GM19351 (cell line): ENCODE data around the gene CDC42EP3.
A peak's percentile ranks its signal among the peaks of the same experiment; 100 is the strongest.

Experiments
- ATAC-seq: cut with Tn5 transposase; IDR thresholded peaks from one replicate; pipeline ENCODE4 v1.9.1; 2021; ENCODE audit warnings: mild to moderate bottlenecking, moderate library complexity; ENCODE audit not compliant: unreplicated experiment

CDC42EP3 gene

DNA sequence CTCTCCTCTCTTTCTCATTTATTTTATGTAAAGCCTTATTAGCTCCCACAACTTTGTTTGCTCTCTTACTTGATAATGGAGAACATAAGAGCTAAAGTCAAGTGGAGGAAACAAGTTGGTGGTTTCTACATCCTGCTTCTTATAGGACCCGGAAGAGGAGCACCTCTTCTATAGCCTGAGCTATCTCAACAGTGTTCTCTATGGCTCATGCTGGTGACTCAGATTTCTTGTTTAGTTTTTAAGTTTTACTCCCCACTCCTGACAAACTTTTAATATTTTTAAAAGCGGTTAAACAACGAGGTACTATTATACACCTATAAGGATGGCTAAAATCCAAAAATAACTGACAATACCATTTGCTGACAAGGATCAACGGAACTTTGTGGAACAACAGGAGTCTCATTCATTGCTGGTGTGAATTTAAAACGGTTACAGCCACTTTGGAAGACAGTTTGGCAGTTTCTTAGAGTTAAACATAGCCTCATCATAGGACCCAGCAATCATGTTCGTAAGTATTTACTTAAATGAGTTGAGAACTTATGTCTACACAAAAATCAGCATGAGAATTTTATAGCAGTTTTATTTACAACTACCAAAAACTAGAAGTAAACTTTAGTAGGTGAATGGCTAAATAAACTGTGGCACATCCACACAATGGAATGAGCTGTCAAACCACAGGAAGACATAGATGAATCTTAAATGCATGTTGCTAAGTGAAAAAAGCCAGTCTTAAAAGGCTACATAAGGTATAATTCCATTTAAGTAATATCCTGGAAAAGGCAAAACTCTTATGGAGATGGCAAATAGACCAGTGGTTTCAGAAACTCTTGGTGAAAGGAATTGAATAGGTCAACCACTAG, 12.7 kb upstream of the CDC42EP3 start:
- no peak for ATAC-seq

DNA sequence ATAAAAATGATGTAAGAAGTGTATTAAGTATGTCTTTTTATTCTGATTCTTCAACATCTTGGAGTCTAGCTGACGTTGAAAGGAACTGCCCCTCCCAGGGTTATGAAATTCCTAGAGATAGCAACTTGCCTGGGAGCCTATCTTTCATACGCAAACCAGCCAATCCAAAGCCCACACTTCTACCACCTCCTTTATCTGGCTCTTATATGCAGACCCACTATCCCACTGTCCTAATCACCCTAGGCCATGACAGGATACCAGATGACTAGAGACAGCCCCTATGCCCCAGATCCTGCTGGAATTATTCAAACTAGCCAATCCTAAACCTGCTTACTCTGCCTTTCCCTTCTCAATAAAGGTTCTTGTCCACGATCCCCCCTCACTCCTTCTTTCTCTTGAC, 11.8 kb upstream of the CDC42EP3 start:
- ATAC-seq, result no peak

DNA sequence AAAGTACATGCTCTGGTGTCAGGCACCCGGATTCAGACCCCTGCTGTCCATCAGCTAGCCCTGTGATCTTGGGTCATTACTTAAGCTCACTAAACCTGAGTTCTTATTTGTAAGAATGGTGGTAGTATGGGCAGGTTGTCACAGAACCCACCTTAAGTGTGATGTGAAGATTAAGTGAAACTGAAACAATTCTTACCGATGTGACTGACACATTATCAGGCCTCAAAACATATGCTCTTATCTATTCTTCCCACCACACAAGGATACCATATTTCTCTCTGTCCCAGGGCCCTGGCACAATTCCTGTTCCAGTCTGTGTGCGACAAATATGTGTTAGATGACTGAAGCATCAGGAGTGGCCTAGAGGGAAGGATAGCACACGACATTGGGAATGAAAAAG, 11.0 kb upstream of the CDC42EP3 start:
- ATAC-seq, result no peak

DNA sequence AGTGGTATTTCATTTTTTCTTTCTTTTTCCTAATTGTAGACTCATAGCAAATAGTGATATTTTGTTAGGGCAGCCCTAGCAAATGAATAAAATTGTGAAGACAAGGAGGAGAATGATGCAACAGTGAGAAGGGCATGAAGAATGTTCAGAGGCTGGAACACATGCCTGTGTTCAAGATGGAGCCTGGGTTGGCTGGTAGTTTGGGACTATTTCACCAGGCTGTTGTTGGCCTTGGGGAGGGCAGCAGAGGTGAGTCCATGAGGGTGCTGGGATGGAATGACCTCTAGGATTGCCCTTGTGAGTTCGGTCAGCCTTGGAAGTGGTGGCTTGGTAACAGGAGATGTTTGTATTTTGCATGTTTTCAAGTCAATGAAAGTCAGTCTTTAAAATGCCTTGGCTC, 10.1 kb upstream of the CDC42EP3 start:
- ATAC-seq, result no peak

DNA sequence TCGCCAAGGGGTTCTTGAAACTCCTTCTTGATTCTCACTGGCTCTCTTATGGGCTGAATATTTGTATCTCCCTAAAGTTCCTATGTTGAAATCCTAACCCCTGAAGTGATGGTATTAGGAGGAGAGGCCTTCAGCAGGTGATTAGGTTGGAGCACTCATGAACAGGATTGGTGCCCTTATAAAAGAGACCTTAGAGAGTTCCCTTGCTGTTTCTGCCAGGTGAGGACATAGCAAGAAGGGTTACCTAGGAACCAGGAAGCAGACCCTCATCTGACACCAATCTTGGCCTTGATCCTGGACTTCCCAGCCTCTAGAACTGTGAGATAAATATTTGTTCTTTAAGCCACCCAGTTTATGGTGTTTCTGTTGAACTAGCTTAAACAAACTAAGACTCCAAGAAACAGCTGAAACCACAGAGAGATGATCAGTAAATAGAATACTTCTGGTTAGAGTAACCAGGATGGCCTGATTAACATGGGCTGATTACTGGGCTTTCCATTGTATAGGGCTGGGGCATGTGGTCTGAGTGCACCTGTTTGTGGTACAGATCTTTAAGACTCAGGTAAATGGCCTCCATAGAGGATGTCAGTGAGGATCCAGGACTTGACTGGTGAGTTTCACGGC, 7.7 kb upstream of the CDC42EP3 start:
- ATAC-seq, result no peak

- ATAC-seq, result no peak
Observed at GRCh38 chr2:37676274-37676673, 4.8 kb upstream of the CDC42EP3 start.

- ATAC-seq, result no peak
Observed at GRCh38 chr2:37674946-37675345, 3.5 kb upstream of the CDC42EP3 start.

- ATAC-seq, result no peak
Observed at GRCh38 chr2:37672870-37673184, 1.4 kb upstream of the CDC42EP3 start.

GRCh38 chr2:37672104-37672869, 845 bp upstream of the CDC42EP3 start:
- ATAC-seq, result peak; percentile 40

GRCh38 chr2:37671816-37672103, 318 bp upstream of the CDC42EP3 start:
- peak; percentile 15 for ATAC-seq

DNA sequence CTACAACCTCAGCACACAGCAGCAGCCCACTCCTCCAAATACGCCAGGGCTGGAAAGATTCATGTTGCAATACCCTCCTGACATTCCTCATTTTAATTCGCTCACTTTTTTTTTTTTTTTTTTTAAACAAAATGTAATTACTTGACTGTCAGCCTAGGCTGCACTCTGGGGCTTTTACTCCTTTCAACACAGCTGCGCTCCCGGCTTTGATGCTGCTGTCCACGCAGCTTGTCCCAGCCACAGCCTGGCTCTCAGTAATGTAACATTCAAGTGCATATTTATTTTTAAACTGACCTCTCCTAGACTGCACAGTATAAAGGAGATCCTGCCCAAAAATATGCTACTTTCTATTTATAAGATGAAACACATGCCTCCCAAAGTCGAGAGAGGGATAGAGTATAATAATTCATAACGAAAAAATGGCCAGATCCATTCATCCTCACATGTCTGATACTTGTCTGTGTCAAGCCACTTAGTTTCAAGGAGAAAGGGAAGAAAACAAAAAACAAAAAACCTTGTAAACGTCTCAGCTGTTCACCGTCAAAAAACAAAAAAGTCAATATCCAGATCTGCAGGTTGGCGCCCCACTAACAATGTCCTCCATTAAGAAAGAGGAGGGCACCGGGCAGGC, 949 bp downstream of the CDC42EP3 start:
- ATAC-seq, result no peak

DNA sequence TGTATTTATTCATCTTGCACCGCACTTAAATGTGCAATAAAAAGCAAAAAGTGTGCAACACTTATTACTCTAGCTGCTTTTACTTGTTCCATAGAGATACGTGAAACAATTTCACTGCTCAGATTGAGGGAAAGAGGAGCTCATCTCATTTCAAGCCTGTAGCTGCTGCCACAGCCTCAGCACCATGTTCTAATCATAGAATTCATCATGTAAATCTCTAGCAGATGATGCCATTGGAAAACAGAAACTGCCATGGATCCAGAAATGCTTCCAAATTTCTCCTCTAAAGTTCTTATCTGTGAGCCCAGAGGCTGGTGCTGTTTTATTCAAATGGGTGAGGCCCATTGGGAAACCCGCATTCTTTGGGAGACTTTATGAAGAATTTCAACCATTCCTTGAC, 2.0 kb downstream of the CDC42EP3 start:
- ATAC-seq, result no peak

DNA sequence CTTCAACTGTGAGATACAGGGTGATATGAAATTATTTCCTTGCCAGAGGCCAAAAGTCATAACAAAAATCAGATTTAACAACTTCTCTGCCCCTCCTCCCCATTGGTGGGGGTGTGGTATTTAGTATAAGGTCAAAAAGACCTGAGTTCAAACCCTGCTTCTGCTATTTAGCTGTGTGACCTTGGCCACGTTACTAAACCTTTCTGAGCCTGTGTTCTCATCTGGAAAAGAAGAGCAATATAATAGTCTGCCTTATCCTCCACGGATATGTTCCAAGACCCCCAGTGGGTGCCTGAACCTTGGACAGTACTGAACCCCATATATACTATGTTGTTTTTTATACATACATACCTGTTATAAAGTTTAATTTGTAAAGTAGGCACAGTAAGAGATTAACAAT, 3.7 kb downstream of the CDC42EP3 start:
- no peak for ATAC-seq

DNA sequence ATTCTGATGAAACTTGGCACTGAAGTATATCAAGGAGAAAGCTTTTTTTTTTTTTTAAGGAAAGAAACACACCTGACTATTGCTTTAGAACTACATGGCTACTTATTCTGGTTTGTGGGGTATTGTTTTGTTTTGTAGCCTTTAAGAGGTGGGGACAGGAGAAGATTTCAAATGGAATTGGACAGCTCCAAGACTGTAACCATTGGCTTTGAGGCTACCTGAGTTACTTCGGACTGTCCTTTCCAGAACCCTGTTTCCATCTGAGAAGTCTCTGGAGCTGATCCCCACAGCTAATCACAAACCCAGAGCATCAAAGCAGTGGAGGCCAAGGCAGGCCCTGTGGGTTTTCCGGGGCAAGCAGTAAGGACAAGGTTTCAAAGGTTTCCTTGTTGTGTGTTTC, 4.7 kb downstream of the CDC42EP3 start:
- ATAC-seq, result no peak

DNA sequence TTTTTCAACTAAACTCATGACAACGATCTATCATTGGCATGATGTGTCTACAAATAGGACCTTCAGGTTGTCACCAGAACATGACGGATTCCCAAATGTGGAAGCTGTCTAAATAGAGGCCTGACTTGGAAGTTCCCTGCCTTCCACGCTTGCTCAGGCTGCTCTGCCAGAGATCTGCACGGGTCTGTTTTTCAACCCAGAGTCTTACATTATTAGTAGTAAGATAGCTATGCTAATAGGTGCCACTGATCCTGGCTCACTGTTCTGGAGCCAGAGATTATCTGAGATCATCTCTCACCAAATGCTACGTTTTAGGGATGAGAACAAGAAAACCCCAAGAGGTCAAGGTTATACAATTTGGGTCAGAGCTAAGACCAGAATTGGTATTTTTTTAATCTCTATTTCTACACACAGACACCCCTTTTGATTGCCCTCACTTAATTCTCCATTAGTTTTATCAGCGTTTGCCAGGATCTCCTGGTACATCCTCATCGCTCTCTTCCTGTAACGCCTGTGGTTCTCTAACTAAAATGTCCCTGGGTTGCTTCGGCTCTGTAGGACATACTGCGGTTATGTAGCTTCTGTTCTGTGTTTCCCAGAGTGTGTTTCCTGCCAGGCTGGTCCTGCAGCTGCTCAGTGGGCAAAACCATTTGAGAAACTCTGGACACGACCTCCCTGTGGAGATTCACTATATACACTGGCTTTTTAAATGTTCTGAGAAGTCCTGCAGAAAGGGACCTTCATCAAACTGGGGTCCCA, 5.7 kb downstream of the CDC42EP3 start:
- no peak for ATAC-seq

DNA sequence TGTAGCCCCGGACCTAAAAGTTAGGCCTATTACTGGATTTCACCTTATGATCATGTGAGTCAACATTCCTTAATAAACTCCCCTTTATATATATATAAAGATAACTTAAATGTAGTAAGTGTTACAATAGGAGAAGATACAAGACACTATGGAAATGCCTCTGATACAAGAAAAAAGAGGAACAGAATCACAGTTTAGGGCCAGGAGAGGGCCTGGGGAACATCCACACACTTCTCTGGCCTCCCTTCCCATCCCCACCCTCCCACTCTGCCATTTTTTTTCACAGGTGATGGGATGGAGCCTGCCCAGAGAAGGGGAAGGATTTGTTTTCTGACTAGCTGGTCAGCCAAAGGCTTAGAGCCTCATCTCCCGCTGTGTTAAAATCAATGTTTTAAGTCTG, 6.4 kb downstream of the CDC42EP3 start:
- ATAC-seq, result no peak

DNA sequence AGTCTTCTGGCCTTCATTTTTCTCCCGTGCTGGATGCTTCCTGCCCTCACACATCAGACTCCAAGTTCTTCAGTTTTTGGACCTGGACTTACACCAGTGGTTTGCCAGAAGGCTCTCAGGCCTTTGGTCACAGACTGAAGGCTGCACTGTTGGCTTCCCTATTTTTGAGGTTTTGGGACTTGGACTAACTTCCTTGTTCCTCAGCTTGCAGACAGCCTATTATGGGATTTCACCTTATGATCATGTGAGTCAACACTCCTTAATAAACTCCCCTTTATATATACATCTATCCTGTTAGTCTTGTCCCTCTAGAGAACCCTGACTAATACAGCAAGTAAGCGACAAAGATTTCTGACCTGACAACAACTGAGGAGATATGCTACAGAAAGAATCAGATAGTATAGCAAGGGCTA, 7.2 kb downstream of the CDC42EP3 start:
- no peak for ATAC-seq

- ATAC-seq, result no peak
Observed at GRCh38 chr2:37663390-37663789, 8.1 kb downstream of the CDC42EP3 start.

GRCh38 chr2:37659723-37660122, 11.7 kb downstream of the CDC42EP3 start:
- no peak for ATAC-seq

DNA sequence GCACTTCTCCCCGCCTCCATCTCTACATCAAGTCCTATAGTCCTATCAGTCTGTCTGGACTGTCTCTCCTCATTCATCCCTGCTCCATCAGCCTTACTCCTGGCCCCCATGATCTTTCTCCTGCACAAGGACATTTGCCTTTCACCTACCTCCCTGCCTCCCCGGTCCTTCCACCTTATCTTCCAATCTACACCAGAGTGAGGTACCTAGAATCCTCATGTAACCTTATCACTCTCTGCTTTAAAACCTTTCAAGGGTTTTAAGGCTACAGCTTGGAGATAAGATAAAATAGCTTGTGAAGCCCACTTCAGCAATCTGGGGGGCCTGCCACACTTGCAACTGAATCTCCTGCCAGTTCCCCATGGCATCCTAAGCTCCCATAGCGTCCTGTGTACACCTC, 12.8 kb downstream of the CDC42EP3 start:
- no peak for ATAC-seq

GRCh38 chr2:37657471-37657870, 14.0 kb downstream of the CDC42EP3 start:
- ATAC-seq, result no peak
